ENCODE results near the gene SORCS2. TPM values are rescaled to one million over a fixed set of nuclear protein-coding genes. Genes with fewer than 3 reads are reported as not detected.

The SORCS2 gene
- total and polyA plus RNA-seq, 2 of the 8 experiments (the other 6 are each of a cell fraction or from before 2014, with no cell fraction given), result 0.36 to 1.8 TPM

DNA sequence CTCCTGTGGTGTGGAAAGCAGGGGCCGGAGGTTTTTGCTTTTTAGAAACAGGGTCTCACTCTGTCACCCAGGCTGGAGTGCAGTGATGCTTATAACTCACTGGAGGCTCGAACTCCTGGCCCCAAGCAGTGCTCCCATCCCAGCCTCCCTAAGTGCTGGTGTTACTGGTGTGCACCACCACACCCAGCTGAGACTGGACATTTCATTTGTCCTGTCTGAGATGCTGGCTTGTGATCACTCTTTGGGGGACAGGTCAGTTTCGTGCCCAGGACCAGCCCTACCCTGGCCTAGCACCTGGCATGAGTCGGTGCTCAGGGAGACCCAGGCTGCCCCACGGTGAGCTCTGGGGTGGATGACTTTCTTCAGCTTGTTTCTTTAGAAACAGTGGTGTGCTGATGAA, 231.1 kb downstream of the SORCS2 start (continued):
- TF ChIP-seq CHD7 (IDR thresholded peaks at IDR 0.05; ENCODE audit: insufficient replicate concordance, low read length) (no peak), TAF1 (IDR thresholded peaks at IDR 0.05; ENCODE audit: low read depth, low read length) (no peak), CHD2 (IDR thresholded peaks at IDR 0.05; ENCODE audit: low read length) (no peak), TEAD4 (IDR thresholded peaks at IDR 0.05; ENCODE audit: low read depth, low read length) (no peak), BACH1 (IDR thresholded peaks at IDR 0.05; ENCODE audit: low read length) (no peak), SAP30 (IDR thresholded peaks at IDR 0.05; ENCODE audit: insufficient read depth, insufficient replicate concordance, low read length) (no peak)
- TF ChIP-seq, protein P1, sequence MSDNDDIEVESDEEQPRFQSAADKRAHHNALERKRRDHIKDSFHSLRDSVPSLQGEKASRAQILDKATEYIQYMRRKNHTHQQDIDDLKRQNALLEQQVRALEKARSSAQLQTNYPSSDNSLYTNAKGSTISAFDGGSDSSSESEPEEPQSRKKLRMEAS (IDR thresholded peaks at IDR 0.05), result no peak
